HG02970 (cell line): ENCODE measurements around the gene ARHGAP26.
"Not testable (repeated sequence)": the region's sequence is repeated elsewhere in the genome, so short reads cannot be mapped to it uniquely, and the experiment has no call there.

Experiments
- ATAC-seq: cut with Tn5 transposase; IDR thresholded peaks from one replicate; pipeline ENCODE4 v1.9.1; 2021; ENCODE audit warnings: mild to moderate bottlenecking, moderate library complexity, moderate number of reproducible peaks; ENCODE audit not compliant: unreplicated experiment, low FRiP score

ARHGAP26 gene

DNA sequence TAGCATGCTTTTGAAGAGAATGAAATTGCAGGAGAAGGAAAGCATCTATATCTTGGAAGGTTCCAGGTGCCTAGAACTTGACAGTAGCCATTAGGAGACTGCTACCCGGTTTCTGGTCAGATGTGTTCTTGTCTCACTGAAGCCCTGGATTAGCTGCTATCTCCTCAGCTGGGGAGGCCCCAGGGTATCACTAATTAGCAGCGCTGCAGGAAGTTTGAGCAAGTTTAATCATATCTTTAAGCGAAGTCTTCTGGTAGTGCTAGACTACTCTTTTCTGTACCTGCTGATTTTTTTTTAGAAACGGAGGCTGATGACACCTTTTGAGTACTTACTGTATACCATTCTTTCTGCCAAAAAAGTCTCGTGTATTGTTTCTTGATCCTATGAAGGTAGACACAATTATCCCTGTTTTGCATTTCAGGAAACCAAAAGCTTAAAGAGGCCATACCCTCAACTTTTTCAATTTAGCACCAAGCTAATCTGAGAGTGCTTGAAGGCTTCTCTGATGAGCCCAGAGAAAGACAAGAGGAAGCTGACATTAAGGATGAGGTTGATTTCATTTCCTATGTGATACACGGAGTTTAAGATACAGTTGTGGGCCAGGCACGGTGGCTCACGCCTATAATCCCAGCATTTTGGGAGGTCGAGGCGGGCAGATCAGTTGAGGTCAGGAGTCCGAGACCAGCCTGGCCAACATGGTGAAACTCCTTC, 201.3 kb downstream of the ARHGAP26 start:
- no peak for ATAC-seq

DNA sequence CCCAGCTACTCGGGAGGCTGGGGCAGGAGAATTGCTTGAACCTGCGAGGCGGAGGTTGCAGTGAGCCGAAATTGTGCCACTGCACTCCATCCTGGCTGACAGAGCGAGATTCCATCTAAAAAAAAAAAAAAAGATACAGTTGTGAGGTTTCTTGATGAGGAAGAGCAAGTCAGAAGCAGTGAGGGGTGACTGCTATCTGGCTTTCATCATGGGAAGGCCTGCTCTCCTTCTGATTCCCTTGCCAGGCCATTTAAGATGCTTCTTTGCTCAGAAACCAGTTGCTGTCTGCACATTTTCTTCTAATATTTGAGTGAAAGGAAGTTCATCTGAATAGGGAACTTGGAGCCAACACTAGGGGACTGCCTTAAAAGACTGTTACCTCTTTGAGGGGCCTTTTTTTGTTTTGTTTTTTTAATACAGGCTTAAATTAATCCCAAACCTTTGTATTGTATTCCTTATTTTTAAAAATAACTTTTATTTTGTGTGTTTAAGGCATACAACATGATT, 201.9 kb downstream of the ARHGAP26 start:
- no peak for ATAC-seq

DNA sequence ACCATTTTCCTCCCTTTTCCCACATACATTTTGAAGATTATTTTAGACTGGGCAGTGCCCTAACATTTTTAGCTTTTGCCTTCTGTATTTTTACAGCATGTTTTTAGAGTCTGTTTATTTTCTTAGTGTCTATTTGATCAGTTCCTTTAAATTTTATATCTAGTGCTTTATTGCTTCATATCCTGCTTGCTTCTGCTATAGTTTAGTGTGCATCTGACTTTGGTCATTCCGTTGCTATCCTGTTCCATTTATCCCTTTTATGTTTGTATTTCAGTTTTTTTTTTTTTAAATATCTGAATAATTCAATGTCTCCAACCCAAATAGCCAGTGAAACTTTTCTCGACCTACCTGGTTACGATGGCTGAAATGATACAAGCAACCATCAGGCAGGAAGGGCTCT, 203.8 kb downstream of the ARHGAP26 start:
- no peak for ATAC-seq

DNA sequence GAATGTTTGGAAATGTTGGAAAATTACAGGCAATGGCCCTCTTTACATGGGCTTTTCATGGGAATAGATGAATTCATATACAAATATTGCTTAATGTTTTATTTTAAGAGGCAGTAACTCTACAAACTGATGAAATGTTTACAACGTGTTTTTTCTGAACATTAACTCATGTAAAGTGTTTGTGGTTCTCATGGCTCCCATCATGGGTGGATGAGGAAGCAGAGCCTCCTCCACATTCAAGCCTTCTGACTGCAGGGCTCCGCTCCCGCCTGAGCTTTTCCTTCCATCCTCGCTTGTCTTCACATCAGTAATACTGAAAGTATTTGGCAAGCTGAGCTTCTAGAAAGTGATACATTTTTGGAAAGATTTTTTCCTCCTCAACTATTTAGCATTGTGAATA, 204.2 kb downstream of the ARHGAP26 start:
- ATAC-seq: no peak

DNA sequence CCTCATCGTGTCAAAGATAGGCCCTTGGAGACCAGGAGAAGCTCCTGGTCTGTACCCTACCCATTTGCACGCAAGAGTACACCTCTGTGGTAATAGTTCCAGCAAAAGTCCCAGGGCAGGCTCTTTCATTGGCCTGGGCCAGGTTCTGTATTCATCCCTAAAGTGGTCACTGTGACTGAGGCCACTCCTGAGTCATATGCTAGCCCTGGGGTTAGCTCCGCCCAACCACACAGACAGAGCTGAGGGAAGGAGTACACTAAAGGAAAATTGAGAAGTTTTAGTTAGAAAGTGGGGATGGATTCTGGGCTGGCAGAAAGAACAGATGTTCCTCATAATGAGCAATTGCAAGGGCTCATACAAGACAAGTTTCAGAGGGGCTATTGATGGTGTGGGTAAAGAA, 206.7 kb downstream of the ARHGAP26 start:
- no peak for ATAC-seq

DNA sequence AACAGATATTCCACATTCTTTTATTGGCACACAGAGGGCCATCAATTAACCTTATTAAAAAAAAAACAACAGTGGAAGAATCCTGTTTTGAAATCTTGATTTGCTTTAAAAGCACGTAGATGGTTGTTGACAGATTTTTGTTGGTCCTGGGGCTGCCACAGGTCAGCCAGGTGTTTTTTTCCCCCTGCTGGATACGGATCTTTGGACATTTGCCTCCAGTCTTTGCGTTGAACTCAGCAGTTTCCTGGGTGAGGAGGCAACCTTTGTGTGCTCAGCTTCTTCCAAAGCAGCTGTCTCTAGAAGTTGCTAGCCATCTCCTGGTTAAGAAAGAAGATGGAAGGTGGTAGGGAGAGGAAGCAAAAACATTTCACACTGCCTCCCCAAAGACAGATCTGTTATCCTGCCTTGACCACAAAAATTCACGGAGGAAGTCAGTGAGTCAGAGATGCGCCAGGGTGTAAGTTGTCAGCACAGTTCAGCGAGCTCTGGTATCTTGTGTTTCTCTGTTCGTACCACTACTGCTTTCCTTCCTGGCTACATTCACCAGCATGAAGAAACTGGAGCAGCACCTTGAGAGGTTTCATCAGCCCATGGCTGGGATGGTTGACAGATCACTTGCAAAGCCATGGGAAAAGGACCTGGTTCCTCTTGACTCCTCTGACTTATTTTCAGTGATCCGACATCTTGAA, 207.3 kb downstream of the ARHGAP26 start:
- ATAC-seq: no peak

DNA sequence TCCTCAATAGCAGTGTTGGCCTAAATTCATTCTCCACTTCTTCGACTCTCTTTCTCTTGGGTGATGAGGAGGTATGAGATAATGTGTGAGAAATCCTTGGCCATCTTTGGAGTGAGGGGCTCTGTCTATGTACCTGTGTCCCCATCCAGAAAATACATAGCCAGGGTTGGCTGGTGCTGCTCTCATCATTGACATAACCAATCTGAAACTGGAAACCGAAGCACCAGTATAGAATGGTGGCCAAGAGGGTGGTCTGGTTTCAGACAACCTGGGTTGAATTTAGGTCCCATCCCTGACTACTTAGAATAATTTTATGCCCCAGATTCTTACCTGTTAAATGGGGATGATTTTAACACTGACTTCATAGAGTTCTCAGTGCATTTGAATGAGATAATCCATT, 208.1 kb downstream of the ARHGAP26 start:
- ATAC-seq: no peak

DNA sequence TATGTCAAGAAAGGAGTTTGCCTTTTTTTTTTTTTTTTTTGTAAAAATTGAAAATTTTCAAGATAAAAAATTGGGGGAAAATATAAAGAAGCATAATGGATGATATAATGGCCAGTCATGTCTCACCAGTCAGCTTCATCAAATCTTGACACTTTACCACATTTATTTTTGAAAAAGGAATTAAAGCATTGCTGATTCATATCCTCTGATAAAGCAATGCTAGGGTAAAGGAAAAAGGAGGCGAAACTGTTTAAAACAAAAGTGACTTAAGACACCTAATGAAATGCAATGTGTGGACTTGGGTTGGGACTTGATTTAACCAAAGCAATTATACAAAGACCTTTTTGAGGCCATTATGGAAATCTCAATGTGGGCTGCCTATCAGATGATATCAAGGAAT, 208.5 kb downstream of the ARHGAP26 start:
- no peak for ATAC-seq

DNA sequence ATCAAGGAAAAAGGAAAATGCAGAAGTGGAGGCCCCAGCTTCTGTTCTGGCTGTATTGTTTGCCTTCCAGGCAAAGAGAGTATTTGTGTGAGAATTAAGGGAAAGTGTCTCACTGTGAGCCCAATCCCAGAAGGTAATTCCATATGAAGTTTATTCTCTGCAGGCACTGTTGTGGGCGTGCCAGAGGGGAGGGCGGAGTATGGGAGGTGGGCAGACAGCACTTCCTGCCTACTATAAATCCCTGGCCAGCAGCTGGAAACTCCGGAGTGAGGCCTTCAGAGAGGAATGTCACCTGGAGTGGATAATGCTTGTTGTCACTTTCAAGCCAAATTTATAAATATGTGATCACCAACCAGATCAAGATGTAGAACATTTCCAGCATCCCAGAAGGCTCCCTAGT, 209.5 kb downstream of the ARHGAP26 start:
- ATAC-seq: no peak

DNA sequence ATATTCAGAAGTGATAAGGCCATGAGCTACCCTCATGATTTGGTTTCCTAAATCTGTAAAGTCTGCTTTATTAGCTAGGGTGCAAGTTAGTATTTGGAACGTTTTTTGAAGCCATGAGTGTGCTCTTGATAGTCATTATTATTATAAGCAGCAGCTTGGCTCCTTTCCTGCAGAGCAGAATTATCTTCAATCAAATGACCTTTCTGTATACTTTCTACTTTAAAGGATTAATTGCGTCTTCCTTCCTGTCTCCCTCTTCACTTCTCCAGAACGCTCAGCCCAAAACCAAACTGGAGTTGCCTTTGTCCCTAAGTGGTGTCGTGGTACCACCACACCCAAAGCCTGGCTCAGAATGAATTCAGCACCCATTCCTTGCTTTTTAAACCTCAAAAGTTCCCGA, 211.3 kb downstream of the ARHGAP26 start:
- ATAC-seq: no peak

DNA sequence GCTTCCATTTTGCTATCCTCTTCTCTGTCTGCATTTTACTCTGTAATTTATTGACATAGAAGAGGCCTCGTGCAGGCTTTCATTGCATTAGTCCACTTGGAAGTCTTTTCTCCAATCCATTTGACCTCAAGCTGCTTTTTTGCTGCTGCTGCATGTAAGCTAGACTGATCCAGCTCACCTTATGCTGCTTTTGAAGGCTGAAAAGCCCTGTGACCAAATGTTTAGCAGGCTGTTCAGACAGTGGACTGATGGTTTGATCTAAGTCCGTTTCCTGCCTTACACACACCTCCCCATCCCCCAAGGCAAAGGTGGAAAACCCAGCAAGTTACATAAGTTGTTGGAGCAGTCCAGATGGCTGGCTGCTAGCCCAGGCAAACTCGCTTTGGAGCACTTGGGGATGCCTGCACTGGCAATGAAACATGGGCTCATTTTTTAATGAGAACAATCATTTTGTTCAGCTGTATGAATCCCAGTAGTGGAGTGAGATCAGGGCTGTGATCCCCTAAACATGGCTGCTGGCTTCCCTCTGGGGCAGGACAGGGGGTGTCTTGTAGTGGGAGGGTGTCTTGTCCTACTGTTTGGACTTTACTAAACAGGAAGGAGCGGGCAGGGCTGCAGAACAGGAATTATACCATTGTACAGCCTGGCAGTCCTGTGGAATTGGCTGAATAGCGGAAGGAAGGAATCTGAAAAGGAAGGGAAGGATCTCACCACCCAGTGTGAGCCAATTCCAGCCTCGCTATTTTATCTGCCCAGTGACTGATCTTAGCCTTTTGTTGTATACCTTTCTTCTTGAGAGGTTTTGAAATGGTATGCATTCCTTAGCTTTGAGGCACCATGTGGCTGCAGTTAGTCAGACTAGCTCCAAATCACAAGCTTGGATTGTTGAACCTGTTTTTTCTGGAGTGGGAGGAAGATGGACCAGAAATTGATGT, 212.0 kb downstream of the ARHGAP26 start:
- no peak for ATAC-seq

DNA sequence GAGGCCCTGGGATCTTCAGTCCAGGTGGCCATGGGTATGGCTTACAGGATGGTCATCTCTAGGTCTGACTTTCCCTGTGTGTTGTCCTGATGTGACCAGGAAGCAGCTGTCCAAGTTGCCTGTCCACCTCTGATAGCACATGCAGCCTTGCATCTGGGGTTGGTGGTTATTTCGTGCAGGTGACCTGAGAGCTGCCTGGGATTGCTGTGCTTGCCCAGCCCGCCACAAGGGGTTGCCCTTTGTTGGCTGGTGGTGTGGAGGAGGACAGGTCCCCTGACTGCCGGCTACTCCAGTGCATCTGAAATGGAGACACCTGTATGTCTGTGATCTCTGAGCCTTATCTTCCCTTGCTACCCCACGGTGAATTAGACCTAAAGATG, 212.6 kb downstream of the ARHGAP26 start:
- ATAC-seq: no peak

DNA sequence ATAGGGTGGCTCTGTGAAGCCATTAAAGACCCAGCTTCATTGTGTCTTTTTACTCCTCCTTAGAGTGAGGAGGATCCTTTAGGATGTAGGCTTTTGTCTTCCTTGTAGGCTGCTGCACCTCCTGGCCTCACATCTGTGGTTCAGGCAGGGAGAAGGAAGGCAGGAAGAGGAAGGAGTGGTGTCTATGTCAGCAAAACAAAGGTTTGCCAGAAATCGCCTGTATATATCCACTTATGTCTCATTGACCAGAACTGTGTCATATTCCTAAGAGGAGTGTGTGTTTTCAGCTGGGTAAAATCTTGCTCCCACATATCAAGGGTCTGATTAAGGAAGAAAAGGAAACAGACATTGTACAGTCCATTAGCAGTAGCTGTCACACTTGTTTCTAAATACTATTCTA, 213.8 kb downstream of the ARHGAP26 start:
- ATAC-seq: no peak

DNA sequence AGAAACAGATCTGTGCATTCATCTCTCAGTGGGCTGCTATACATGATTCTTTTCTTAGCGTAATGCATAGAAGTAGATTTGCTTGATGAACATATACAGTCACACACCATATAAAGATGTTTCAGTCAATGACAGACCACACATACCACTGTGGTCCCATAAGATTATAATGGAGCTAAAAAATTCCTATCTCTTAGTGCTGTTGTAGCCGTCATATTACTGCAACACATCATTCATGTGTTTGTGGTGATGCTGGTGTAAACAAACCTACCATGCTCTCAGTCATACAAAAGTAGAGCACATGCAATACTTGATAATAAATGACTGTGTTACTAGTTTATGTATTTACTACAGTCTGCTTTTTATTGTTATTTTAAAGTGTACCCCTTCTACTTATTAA, 214.3 kb downstream of the ARHGAP26 start:
- ATAC-seq: no peak

DNA sequence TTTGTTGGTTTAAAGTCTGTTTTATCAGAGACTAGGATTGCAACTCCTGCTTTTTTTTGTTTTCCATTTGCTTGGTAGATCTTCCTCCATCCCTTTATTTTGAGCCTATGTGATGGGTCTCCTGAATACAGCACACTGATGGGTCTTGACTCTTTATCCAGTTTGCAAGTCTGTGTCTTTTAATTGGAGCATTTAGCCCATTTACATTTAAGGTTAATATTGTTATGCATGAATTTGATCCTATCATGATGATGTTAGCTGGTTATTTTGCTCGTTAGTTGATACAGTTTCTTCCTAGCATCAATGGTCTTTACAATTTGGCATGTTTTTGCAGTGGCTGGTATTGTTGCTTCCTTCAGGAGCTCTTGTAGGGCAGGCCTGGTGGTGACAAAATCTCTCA, 219.1 kb downstream of the ARHGAP26 start:
- not testable (repeated sequence) for ATAC-seq

DNA sequence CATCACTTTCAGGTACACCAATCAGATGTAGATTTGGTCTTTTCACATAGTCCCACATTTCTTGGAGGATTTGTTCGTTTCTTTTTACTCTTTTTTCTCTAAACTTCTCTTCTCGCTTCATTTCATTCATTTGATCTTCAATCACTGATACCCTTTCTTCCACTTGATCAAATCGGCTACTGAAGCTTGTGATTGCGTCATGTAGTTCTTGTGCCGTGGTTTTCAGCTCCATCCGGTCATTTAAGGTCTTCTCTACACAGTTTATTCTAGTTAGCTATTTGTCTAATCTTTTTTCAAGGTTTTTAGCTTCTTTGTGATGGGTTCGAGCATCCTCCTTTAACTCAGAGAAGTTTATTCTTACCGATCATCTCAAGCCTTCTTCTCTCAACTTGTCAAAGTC, 219.9 kb downstream of the ARHGAP26 start:
- ATAC-seq: not testable (repeated sequence)

DNA sequence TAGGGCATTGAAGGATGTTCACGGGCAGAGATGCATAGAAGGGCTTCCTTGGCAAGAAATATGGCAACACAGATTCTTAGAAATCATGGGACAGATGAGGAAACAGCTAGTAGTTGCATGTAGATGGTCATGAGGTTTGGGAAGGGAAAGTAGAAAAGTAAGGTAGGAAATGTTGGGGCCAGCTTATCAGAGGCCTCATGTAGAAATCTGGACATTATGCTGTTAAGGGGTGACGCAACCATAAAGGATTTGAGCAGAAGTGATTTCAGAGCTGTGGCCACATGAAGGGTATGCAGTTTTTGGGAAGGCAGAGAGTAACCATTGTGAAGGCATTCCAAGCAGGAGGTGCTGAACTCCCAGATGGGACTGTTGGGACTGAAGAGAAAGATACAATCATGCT, 224.0 kb downstream of the ARHGAP26 start:
- ATAC-seq: no peak

DNA sequence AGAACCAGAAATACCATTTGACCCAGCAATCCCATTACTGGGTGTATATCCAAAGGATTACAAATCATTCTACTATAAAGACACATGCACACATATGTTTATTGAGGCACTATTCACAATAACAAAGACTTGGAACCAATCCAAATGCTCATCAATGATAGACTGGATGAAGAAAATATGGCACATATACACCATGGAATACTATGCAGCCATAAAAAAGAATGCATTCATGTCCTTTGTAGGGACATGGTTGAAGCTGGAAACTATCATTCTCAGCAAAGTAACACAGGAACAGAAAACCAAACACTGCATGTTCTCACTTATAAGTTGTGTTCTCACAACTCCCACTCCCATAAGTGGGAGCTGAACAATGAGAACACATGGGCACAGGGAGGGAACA, 225.4 kb downstream of the ARHGAP26 start:
- not testable (repeated sequence) for ATAC-seq

DNA sequence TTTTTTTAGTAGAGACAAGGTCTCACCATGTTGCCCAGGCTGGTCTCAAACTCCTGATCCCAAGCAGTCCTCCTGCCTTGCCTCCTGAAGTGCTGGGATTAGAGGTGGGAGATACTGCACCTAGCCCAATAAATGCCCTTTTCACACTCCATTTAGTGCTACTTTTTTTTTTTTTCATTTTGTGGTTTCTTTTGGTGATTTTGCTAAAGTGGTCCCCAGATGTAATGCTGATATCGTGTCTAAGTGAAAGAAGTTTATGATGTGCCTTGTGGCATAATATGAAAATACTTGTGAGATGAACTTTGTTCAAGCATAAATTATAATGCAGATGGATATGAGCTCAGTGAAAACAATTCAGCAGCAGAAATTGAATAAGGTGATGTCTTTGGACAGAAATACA, 227.4 kb downstream of the ARHGAP26 start:
- no peak for ATAC-seq

DNA sequence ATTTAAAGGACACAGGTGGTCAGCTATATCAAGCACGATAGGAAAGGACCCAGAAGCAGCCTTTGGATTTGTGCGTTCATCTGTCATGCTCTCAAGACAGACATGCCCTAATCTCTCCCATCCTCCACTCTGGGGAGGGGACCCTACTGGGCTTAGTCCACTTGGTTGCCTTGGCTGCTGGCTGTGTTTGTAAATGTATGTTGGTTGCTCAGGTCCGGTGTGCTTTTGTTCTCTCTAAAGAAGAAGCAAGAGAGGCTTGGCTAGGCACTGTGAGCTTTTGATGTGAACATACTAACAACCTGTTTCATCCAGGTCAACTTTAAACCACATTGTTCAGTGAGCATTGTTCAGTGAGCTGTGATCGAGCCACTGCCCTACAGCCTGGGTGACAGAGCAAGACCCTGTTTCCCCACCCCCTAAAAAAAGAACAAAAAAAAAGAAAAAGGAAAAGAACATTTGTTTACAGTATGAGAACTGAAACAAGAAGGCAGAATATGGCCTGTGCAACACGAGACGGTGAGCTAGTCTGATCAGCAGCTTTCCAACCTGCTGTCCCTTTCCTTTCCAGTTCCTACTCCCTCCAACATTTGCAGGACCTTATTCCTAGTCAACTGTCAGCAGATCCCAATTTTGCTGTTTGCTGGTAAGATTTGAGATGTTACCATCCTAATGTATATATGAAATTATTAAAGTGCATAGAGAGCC, 228.3 kb downstream of the ARHGAP26 start:
- no peak for ATAC-seq
